Activated T-helper 9 cell treated with anti-CD3 and anti-CD28 coated beads, Interleukin-2, amount 50 U/mL, for 16 hours (primary cell): Measurements from ENCODE around the gene EML4.
A peak's percentile ranks its signal among the peaks of the same experiment; 100 is the strongest.
"Not testable (repeated sequence)": the region's sequence is repeated elsewhere in the genome, so short reads cannot be mapped to it uniquely, and the experiment has no call there.

Experiments
- DNase-seq: peaks from one replicate; pipeline ENCODE4 v3.0.0-alpha.2; 2020; ENCODE audit warnings: low read depth

Gene EML4

DNA sequence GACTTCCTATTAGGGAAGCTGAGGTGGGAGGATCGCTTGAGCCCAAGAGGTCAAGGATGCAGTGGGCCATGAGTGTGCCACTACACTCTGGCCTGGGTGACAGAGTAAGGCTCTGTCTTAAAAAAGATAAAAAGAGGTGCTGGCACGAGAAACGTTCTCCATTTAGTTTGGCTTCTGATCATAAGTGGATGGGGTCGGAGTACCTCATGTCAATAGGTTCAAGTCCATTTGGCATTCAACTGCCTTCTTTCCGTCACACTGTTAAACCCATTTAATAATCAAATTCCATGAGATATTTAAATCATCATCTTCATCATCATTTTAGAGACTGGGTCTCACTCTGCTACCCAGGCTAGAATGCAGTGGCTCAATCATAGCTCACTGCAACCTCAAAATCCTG lies 182.7 kb downstream of the EML4 start:
- DNase-seq = no peak

DNA sequence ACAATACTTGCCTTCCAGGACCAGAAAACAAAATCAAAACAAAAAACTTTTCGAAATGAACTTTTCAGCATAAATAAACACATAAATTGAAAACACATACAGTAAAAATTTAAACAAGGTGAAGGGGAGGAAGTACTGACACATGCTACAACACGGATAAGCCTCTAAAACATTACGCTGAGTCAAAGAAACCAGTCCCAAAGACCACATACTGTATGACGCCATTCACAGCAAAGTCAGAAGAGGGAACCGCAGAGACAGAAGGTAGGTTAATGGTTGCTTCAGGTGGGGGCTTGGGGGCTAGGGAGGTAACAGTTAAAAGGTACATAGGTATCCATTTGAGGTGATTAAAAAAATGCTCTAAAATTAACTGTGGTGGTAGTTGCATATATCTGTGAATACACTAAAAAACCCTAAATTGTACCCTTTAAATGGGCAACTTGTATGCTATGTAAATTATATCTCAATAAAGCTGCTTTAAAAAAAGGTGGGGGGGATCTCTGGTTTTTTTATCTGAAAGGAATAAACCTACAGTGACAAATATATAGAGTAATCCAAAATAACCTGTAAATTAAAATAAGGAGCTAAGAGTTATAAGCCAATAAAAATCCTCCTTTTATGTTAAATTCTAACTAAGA lies 184.8 kb downstream of the EML4 start:
- no peak for DNase-seq

DNA sequence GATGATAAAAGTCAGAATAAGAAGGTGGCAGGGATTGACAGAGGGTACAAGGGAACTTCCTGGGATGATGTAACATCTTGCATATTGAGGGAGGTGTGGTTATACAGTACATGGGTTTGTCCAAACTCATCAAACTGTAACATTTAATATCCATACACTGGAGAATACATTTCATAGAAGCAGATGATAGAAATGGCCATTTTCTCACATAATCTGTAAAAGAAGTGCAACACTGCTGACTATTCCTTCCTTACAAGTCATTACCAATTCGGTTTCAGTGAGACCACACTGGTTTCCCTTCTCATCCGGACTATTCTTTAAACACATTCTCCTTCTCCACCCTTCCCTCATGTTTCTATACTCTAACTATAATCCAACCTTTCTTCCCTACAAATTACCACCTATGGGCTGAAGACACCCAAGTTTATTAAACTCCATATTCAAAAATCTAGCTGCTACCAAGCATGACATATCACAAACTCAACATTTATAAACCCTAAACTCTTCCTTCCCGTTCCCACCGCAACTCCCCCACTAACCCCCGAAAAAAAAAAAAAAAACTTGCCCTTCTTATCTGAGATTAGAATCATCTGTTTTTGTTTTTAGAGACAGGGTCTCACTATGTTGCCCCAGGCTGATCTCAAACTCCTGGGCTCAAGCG lies 190.3 kb downstream of the EML4 start:
- DNase-seq = no peak

DNA sequence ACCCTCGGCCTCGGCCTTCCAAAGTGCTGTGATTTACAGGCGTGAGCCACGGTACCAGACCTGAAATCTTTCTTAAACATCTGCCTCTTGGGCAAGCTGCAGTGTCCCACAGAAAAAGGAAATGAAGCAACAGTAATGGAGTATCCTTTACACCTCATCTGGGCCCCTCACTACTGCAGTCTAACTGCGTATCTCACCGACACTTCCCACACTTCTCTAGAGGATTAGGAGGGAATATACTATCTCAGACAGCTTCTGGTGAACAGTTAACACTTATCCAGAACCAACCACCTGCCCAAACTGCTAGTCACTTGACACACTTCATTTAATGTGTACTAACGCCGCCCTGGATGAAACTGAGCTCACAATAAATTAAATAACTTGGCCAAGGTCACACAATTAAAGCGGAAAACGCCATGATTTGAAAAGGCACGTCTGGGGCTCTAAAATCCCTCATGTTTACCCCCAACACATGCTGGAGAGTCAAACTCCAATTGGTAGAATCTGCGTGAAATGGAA lies 190.9 kb downstream of the EML4 start:
- no peak for DNase-seq

DNA sequence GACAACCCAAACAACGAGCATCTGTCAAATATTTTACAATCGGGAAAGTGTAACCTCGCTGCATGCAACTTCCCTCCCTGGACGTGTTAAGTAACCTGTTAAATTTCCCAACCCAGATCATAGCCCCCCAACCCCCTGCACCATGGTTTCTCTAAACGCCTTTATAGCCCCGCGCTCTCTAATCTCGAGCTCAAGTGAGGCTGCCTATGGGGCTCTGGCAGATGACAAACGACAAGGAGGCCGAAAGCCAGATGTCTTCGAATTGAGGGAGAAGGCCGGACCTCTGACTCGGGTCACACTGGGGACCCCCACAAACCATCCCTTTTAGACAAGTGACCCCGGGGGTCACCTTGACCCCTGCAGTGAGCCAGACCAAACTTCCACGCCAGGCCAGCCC lies 191.3 kb downstream of the EML4 start:
- no peak for DNase-seq

GRCh38 chr2:42360890-42361727 lies 192.0 kb downstream of the EML4 start, which contains the start of gene COX7A2L:
COX7A2L (minus strand) TSS chr2:42361217; CDS start chr2:42361161, 56 bp downstream.
- peak; percentile 92 for DNase-seq

DNA sequence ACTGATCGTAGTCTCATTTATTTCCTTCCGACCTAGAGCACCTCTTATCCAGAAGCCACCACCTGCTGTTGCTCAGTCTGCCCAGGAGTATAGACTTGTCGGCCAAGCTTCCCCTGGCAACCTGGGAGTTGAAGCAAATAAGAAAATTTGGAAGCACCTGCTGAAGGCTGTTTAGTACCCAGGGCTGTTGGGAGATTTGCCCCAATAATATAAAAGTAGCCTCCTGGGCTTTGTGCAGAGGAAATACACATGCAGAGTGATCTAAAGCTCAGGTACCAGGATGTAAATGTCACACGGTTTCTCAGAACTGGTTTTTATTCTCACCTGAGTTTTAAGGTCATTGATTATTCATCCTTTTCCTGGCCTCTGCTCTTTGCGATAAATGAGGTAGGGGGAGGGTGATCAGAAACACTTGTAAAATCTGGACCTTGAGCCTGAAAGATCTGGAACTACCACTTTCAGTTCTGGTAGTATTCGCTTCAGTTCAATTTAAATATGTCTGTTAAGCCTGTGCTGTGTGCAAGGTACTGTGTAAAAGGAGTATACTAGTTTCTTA lies 192.7 kb downstream of the EML4 start:
- no peak for DNase-seq

DNA sequence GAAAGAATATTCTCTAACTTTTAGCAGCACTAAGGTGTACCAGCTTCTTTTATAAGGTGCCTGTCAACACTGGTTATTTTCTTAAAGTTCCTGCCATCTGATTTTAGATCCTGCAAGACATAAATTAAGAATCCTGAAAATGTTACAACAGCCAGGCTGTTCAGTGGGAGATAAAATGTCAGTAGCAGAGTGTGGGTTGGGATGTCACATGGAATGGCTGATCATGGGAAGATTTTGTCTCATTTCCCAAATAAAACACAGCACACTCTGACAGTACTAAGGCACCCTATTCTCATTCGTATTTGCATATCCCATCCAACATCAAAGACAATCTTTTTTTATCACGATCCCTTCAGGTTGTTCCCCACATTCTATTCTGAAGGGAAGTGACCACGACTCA lies 194.3 kb downstream of the EML4 start:
- DNase-seq = no peak

DNA sequence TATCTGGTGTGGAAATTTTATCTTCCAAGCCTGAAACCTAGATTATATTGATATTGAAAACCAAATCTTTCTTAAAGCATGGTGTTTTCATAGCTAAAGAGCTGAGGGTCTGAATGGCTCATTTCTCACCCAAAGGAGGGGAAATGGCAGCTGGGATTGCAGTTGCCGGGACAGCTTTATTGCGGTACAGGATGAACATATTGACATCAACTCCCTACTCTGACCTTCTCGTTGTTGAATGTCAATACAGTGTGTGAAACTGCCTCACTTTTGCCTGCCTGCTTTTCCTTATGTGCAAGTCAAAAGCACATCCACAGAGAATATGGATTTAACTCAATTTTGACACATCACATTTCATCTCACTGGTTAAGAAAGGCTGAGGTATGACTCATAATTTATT lies 195.5 kb downstream of the EML4 start:
- DNase-seq = no peak

DNA sequence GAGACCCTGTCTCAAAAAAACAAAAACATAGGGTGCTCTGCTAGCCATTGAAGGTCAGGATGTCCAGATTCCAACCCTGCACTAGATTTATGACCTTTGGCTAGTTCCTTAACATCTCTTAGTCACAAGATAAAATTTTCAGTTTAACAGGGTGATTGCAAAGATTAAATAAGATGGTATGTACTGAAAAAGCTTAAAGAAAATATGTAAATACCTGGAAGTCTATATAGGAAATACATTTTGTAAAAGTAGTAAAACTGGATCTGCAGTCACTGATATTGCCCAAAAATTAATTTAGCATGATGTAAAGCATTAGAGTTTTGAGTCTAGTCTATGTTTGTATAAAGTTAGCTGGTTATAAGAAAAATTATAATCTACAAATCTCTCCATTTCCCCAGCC lies 197.3 kb downstream of the EML4 start:
- no peak for DNase-seq

- no peak for DNase-seq
Observed at GRCh38 chr2:42367835-42368234, 198.7 kb downstream of the EML4 start.

DNA sequence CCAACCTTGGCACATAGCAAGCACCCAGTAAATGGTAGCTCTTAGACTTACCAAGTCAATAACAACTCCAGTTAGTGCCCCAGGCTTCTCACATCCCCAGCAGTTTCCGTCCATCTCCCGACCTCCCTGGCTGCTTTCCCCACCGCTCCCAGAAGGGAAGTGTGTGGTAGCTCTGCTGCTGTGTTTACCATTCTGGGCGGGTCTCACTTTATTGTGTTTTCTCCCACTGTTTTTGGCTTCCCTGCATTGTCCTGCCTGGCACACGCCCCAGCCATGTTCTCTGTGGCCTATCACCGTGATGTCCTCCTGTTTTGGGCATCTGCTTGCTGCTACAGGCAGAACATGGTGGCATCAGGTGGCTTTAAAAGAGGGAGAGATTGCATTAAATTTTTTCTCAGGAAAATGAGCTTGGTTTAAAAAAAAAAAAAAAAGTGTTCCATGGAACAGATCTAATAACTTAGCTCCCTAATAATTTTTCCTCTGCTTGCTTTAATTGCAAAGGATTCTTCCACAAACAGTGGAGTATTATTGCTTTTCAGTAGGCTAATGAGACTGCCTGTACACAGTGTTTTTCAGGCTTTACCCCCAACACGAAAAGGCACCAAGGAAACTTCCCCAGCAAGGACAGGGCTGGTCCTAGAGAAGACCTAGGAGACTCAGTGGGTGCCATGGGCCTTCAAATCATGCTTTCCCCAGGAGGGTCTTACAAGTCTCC lies 199.8 kb downstream of the EML4 start:
- DNase-seq = no peak

- no peak for DNase-seq
Observed at GRCh38 chr2:42369532-42370229, 200.5 kb downstream of the EML4 start.

DNA sequence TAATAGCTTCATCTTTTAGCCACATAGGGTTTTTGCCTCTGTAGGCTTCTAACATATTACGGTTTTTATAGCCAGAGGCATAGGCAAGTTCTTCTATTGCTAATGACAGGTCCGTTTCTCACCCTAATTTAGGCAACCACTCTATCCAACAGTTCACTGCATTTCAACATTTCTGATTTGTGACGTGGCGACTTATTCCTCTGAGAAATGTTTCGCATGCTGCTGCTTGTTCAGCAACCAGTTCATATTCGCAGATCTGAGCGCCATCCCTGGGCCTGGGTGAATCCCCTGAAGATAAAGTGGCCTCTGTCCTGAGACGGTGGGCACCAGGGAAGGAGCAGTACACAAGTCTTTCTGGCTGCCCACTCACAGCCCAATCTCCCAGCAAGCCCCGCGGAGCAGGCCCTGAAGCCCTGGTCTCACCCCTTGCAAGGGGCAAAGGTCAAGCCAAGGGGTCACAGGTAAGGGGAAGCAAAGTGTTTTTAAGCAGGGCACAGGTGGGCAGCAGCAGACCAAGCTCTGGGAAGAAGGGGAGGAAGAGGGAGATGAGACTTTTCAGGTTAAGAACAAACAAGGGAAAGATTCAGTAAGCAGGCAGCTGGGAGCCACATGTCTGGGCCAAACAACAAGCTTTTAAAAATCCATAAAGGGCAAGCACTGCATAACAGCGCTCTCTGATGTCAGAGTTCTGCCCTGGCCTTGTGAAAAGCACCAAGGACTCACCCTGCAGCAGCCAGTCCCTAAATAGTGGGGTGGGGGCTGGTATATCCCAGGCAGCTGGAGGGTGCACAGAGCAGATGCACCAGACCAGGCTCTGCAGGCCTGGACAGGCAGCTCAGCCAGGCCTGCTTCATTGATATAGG lies 202.7 kb downstream of the EML4 start:
- DNase-seq = no peak

GRCh38 chr2:42372474-42373200 lies 203.5 kb downstream of the EML4 start:
- no peak for DNase-seq

- no peak for DNase-seq
Observed at GRCh38 chr2:42376758-42377157, 207.6 kb downstream of the EML4 start.

DNA sequence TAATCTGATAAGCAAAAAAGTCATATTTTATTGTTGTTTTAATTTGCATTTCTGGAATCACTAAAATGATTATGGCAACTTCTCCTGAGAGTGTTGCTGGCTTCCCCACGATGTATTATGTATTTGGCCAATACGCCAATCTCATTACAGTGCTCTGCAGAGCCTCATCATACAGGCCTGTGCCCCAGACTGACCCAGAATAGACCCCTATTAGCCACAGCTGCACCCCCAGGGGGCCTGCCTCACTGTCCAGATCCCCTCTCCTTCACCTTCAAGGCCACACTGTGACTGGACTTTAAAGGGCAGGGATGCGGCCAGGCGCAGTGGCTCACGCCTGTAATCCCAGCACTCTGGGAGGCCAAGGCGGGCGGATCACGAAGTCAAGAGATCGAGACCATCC lies 209.3 kb downstream of the EML4 start:
- no peak for DNase-seq

GRCh38 chr2:42380026-42380425 lies 210.9 kb downstream of the EML4 start:
- DNase-seq = not testable (repeated sequence)

GRCh38 chr2:42382144-42382543 lies 213.0 kb downstream of the EML4 start:
- no peak for DNase-seq
